Ishikawa (cell line): Measurements from ENCODE around the gene PSEN1.

ENCODE experiments used
- CEBPB ChIP-seq: IDR thresholded peaks from 2 replicates; pipeline ENCODE4 v1.6.1; 2012
- NFIC ChIP-seq: IDR thresholded peaks from 2 replicates; pipeline ENCODE4 v1.6.1; 2012
- RAD21 ChIP-seq: IDR thresholded peaks from 2 replicates; pipeline ENCODE4 v1.6.1; 2012; ENCODE audit warnings: low read depth
- TAF1 ChIP-seq: IDR thresholded peaks from 2 replicates; pipeline ENCODE4 v1.6.1; 2012; ENCODE audit warnings: low read depth, mild to moderate bottlenecking
- TCF12 ChIP-seq: IDR thresholded peaks from 2 replicates; pipeline ENCODE4 v1.6.1; 2012; ENCODE audit warnings: low read depth
- YY1 ChIP-seq: IDR thresholded peaks from 2 replicates; pipeline ENCODE4 v1.6.1; 2012; ENCODE audit warnings: low read depth
- ZBTB7A ChIP-seq: IDR thresholded peaks from 2 replicates; pipeline ENCODE4 v1.6.1; 2012; ENCODE audit warnings: low read depth
- TF ChIP-seq, protein P1 (sequence below): IDR thresholded peaks from 2 replicates; pipeline ENCODE4 v1.6.1; 2012; ENCODE audit warnings: low read depth, mild to moderate bottlenecking

GRCh38 chr14:73143003-73143402 lies 6.7 kb downstream of the PSEN1 start:
- TF ChIP-seq RAD21 (no peak), NFIC (no peak), CEBPB (no peak), ZBTB7A (no peak), TAF1 (no peak), TCF12 (no peak), YY1 (no peak)
- TF ChIP-seq, protein P1, sequence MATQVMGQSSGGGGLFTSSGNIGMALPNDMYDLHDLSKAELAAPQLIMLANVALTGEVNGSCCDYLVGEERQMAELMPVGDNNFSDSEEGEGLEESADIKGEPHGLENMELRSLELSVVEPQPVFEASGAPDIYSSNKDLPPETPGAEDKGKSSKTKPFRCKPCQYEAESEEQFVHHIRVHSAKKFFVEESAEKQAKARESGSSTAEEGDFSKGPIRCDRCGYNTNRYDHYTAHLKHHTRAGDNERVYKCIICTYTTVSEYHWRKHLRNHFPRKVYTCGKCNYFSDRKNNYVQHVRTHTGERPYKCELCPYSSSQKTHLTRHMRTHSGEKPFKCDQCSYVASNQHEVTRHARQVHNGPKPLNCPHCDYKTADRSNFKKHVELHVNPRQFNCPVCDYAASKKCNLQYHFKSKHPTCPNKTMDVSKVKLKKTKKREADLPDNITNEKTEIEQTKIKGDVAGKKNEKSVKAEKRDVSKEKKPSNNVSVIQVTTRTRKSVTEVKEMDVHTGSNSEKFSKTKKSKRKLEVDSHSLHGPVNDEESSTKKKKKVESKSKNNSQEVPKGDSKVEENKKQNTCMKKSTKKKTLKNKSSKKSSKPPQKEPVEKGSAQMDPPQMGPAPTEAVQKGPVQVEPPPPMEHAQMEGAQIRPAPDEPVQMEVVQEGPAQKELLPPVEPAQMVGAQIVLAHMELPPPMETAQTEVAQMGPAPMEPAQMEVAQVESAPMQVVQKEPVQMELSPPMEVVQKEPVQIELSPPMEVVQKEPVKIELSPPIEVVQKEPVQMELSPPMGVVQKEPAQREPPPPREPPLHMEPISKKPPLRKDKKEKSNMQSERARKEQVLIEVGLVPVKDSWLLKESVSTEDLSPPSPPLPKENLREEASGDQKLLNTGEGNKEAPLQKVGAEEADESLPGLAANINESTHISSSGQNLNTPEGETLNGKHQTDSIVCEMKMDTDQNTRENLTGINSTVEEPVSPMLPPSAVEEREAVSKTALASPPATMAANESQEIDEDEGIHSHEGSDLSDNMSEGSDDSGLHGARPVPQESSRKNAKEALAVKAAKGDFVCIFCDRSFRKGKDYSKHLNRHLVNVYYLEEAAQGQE, result no peak
